SK-N-SH (cell line): ENCODE results near the gene PCSK9.

Experiments
- CTCF ChIP-seq: fragments of 200-600 bp; sonication (generic); IDR thresholded peaks from 2 replicates; pipeline ENCODE4 v1.6.1; 2017; ENCODE audit warnings: antibody characterized with exemption, mild to moderate bottlenecking, moderate library complexity
- EZH2phosphoT487 ChIP-seq: fragments of 200-600 bp; sonication (generic); IDR thresholded peaks from 2 replicates; pipeline ENCODE4 v1.6.1; 2017; ENCODE audit warnings: low read depth, mixed run types, mild to moderate bottlenecking, antibody characterized with exemption, moderate library complexity, borderline replicate concordance
- JUND ChIP-seq: IDR thresholded peaks from 2 replicates; pipeline ENCODE4 v1.4.0; 2012
- MAX ChIP-seq: IDR thresholded peaks from 2 replicates; pipeline ENCODE4 v1.4.0; 2012; ENCODE audit warnings: low read depth
- MXI1 ChIP-seq: IDR thresholded peaks from 2 replicates; pipeline ENCODE4 v1.6.1; 2012; ENCODE audit warnings: mild to moderate bottlenecking, low read depth, low read length, improper control_type of control experiment
- NFIC ChIP-seq: IDR thresholded peaks from 2 replicates; pipeline ENCODE4 v1.4.0; 2012; ENCODE audit warnings: borderline replicate concordance
- POLR2AphosphoS5 ChIP-seq: IDR thresholded peaks from 2 replicates; pipeline ENCODE4 v1.6.1; 2012; ENCODE audit warnings: low read depth, low read length
- REST ChIP-seq: IDR thresholded peaks from 2 replicates; pipeline ENCODE4 v1.6.1; 2012; ENCODE audit warnings: mild to moderate bottlenecking, low read depth, low read length, moderate library complexity
- RFX5 ChIP-seq: IDR thresholded peaks from 2 replicates; pipeline ENCODE4 v1.6.1; 2012; ENCODE audit warnings: mild to moderate bottlenecking, improper control_type of control experiment, low read length
- TAF1 ChIP-seq: IDR thresholded peaks from 2 replicates; pipeline ENCODE4 v1.6.1; 2012; ENCODE audit warnings: low read depth, mild to moderate bottlenecking, low read length, moderate library complexity, borderline replicate concordance
- YY1 ChIP-seq: IDR thresholded peaks from 2 replicates; pipeline ENCODE4 v1.4.0; 2012; ENCODE audit warnings: low read depth, mild to moderate bottlenecking
- ZBTB33 ChIP-seq: IDR thresholded peaks from 2 replicates; pipeline ENCODE4 v1.4.0; 2012; ENCODE audit warnings: low read depth, borderline replicate concordance

- TF ChIP-seq JUND: no peak
- no peak for TF ChIP-seq RFX5
- TF ChIP-seq CTCF: no peak
- no peak for TF ChIP-seq YY1
- TF ChIP-seq EZH2phosphoT487: no peak
- no peak for TF ChIP-seq REST
- no peak for TF ChIP-seq MAX
- no peak for TF ChIP-seq NFIC
- TF ChIP-seq POLR2AphosphoS5: no peak
- TF ChIP-seq ZBTB33: no peak
- TF ChIP-seq MXI1: no peak
- no peak for TF ChIP-seq TAF1
Observed at GRCh38 chr1:54991939-54992338, 47.4 kb upstream of the PCSK9 start.
